ENCODE results near the gene TSEN2. TPM values are rescaled to one million over a fixed set of nuclear protein-coding genes. Genes with fewer than 3 reads are reported as not detected.
A peak's percentile ranks its signal among the peaks of the same experiment; 100 is the strongest.

TSEN2 gene
- total RNA-seq, 1 donor from 2014 or later = 11.4 TPM

DNA sequence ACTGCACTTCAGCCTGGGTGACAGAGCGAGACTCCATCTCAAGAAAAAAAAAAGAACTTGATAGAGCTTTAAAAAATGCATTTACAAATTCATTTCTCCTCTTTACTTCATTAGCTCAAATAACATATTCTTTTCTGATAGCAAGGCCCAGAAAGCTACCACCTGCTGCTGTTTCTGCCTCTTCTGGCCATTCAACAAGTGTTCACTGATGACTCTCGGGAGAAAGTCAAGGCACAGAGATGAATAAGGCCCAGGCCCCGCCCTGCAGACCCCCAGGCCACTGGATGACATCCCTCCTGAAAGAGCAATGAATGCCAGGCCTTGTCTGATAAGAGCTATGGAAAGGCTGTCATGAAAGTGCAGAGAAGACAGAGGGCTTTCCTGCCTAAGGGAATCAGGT is 13.6 kb upstream of the TSEN2 start:
- TF ChIP-seq, protein P1, sequence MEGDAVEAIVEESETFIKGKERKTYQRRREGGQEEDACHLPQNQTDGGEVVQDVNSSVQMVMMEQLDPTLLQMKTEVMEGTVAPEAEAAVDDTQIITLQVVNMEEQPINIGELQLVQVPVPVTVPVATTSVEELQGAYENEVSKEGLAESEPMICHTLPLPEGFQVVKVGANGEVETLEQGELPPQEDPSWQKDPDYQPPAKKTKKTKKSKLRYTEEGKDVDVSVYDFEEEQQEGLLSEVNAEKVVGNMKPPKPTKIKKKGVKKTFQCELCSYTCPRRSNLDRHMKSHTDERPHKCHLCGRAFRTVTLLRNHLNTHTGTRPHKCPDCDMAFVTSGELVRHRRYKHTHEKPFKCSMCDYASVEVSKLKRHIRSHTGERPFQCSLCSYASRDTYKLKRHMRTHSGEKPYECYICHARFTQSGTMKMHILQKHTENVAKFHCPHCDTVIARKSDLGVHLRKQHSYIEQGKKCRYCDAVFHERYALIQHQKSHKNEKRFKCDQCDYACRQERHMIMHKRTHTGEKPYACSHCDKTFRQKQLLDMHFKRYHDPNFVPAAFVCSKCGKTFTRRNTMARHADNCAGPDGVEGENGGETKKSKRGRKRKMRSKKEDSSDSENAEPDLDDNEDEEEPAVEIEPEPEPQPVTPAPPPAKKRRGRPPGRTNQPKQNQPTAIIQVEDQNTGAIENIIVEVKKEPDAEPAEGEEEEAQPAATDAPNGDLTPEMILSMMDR (IDR thresholded peaks at IDR 0.05; ENCODE audit: insufficient read depth, low read length, poor library complexity, severe bottlenecking) = no peak

DNA sequence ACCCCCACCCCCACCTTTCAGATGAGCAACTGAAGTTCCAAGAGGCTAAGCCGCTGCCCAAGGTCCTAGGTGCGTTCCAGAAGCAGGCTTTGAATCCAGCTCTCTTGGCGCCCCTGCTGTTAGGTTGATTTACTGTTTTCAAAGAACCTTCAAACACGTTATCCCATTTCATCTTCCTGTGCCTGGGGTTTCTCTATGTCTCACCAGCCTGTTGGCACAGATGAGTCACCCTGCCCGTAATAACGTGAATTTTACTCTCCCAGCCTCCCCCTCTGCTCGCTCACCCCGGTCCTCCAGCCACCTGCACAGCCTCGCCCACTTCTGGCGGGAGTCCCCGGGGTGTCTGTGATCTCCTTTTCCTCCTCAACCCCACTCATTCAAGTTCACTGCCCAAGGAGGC is 13.0 kb upstream of the TSEN2 start:
- TF ChIP-seq, protein P1 (IDR thresholded peaks at IDR 0.05; ENCODE audit: insufficient read depth, low read length, poor library complexity, severe bottlenecking) = peak; percentile 15
- DNase-seq (ENCODE audit: low read depth) = peak; percentile 55

More for the DNA sequence above, 13.6 kb upstream of the TSEN2 start:
- Histone ChIP-seq H3K27me3 (ENCODE audit: control insufficient read depth, insufficient read depth, low read length) (no peaks in the 10 kb centered on the region), H3K36me3 (ENCODE audit: control insufficient read depth, insufficient read depth, low read length) (no peaks in the 10 kb centered on the region), H3K4me3 (ENCODE audit: low read depth, low read length) (no peak overlapping the region)
- no peak for DNase-seq (ENCODE audit: low read depth)

DNA sequence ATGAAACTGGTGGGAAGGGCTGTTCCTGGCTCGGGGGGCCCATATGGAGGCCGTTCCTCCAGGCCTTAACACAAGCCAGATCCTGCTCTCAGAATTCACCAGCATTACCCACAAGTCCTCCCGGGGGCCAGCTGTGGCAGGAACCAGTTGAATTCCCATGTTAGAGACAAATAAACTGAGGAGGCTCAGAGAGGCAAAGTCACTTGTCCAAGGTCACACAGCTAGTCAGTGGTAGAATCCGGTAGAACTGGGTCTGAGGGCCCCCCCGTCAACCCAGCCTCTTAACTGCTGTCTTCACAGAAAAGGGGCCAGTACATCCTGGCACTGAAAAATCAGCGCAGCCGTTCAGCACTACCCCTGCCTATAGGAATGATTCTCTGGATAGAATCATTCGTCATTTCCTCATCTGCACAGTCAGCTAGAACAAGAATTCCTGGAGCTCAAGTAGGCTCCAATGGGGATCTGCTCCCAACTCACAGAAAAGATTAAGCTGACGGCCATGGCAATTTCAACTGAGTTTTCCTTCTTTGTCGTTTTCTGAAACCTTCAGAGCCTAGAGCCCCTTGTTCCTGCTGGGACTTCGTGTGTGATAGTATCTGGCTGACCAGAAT is 12.2 kb upstream of the TSEN2 start:
- TF ChIP-seq, protein P1 (IDR thresholded peaks at IDR 0.05; ENCODE audit: insufficient read depth, low read length, poor library complexity, severe bottlenecking) = no peak
- Histone ChIP-seq H3K36me3 (ENCODE audit: control insufficient read depth, insufficient read depth, low read length) (no peaks in the 10 kb centered on the region), H3K4me3 (ENCODE audit: low read depth, low read length) (no peak overlapping the region), H3K27me3 (ENCODE audit: control insufficient read depth, insufficient read depth, low read length) (no peaks in the 10 kb centered on the region)
- DNase-seq (ENCODE audit: low read depth) = no peak

More for the DNA sequence above, 13.0 kb upstream of the TSEN2 start:
- Histone ChIP-seq H3K27me3 (ENCODE audit: control insufficient read depth, insufficient read depth, low read length) (no peaks in the 10 kb centered on the region), H3K4me3 (ENCODE audit: low read depth, low read length) (no peak overlapping the region), H3K36me3 (ENCODE audit: control insufficient read depth, insufficient read depth, low read length) (no peaks in the 10 kb centered on the region)

DNA sequence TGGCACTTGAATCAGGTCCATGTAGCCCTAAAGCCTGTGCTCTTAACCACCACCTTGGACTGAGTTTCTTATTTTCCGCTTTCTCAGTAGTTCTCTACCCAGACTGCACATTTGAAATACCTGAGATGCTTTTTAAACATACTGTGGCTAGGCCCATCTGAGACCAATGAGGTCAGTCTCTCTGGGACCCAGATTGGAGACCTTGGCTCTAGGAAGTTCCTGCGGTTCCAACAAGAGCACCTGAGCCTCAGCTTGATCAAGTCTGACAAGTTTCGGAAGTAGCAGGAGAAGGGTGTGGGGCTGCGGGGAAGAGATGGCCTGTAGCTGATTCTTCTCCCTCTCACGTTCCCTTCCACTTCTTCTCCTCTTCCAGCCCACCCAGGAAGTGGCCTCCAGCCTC is 11.5 kb upstream of the TSEN2 start:
- DNase-seq (ENCODE audit: low read depth) = no peak
- Histone ChIP-seq H3K27me3 (ENCODE audit: control insufficient read depth, insufficient read depth, low read length) (no peaks in the 10 kb centered on the region), H3K36me3 (ENCODE audit: control insufficient read depth, insufficient read depth, low read length) (no peaks in the 10 kb centered on the region), H3K4me3 (ENCODE audit: low read depth, low read length) (no peak overlapping the region)
- TF ChIP-seq, protein P1 (IDR thresholded peaks at IDR 0.05; ENCODE audit: insufficient read depth, low read length, poor library complexity, severe bottlenecking) = no peak

DNA sequence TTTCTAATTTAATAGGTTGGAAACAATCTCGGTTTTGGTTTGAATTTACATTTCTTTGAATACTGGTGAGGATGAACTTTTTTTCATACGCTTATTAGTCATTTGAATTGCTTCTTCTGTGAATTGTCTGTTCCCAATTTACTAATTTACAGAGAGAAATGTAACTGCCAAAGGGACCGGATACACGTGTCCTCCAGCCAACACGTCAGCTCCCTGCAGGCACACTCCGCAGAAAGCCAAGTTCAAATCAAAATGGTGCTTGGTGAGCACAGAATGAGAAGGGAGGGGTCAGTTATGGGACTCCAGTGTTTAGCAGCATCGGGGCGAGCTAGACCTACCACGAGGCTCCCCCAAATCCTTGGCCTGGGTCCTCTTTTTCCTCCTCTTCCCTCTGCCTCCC is 10.8 kb upstream of the TSEN2 start:
- no peaks in the 10 kb centered on the region for H3K36me3 ChIP-seq (ENCODE audit: control insufficient read depth, insufficient read depth, low read length)
- no peak overlapping the region for H3K4me3 ChIP-seq (ENCODE audit: low read depth, low read length)
- no peak for DNase-seq (ENCODE audit: low read depth)
- no peaks in the 10 kb centered on the region for H3K27me3 ChIP-seq (ENCODE audit: control insufficient read depth, insufficient read depth, low read length)
- TF ChIP-seq, protein P1 (IDR thresholded peaks at IDR 0.05; ENCODE audit: insufficient read depth, low read length, poor library complexity, severe bottlenecking) = no peak

Data from kidney epithelial cell (primary cell).